Panc1 (cell line): ENCODE results near the gene GNAQ. TPM values are rescaled to one million over a fixed set of nuclear protein-coding genes. Genes with fewer than 3 reads are reported as not detected.

Experiments used
- ATAC-seq: fragments of 200-7000 bp; cut with Tn5 transposase; 2 replicates; pipeline ENCODE4 v1.9.1; 2020; ENCODE audit warnings: mild to moderate bottlenecking, moderate library complexity
- BruUV-seq: library from RNA; stranded (reverse); fragments of 400-500 nt; replicated peaks from 2 replicates; lab custom pipeline; 2021; lab: Mats Ljungman, UMichigan
- CTCF ChIA-PET: fragments of 300-600 bp; sonication (Branson Sonifier 250); formaldehyde crosslinking; loops from one replicate; lab custom pipeline; 2022; ENCODE audit warnings: antibody characterized with exemption; lab: Charles Lee
- POLR2A ChIA-PET: fragments of 300-600 bp; sonication (Branson Sonifier 250); formaldehyde crosslinking; loops from one replicate; lab custom pipeline; 2022; ENCODE audit warnings: antibody characterized with exemption; lab: Charles Lee
- DNase-seq: peaks from one replicate; pipeline ENCODE4 v3.0.0-alpha.2; 2010; ENCODE audit warnings: low read depth, low spot score
- H3K27ac ChIP-seq: 2 replicates; pipeline ENCODE4 v1.5.1; 2011; ENCODE audit warnings: mild to moderate bottlenecking, low read length, inconsistent platforms
- H3K27me3 ChIP-seq: fragments of 200-500 bp; sonication (Bioruptor generic); 2 replicates; pipeline ENCODE4 v1.6.0; 2014; ENCODE audit warnings: low read length, inconsistent platforms; ENCODE audit not compliant: control insufficient read depth, insufficient read depth
- H3K36me3 ChIP-seq: fragments of 200-500 bp; sonication (Bioruptor generic); 2 replicates; pipeline ENCODE4 v1.5.1; 2014; ENCODE audit warnings: inconsistent platforms, mild to moderate bottlenecking, low read length, moderate library complexity; ENCODE audit not compliant: control insufficient read depth, insufficient read depth
- H3K4me1 ChIP-seq: 2 replicates; pipeline ENCODE4 v1.5.1; 2011; ENCODE audit warnings: inconsistent platforms, mild to moderate bottlenecking, low read length, moderate library complexity; ENCODE audit not compliant: control insufficient read depth, insufficient read depth
- H3K4me3 ChIP-seq, 2 experiments: 2 replicates each; pipeline ENCODE4 v1.5.1; 2011 to 2012; ENCODE audit warnings: low read depth in 2 of 2, low read length in 2 of 2, mild to moderate bottlenecking in 2 of 2, inconsistent platforms in 1 of 2, moderate library complexity in 1 of 2
- H3K9me3 ChIP-seq: fragments of 200-500 bp; sonication (Bioruptor generic); 2 replicates; pipeline ENCODE4 v1.5.1; 2014; ENCODE audit warnings: low read depth, mild to moderate bottlenecking, inconsistent platforms, low read length, moderate library complexity; ENCODE audit not compliant: control insufficient read depth, insufficient read depth
- POLR2AphosphoS5 ChIP-seq: IDR thresholded peaks from 2 replicates; pipeline ENCODE4 v1.6.1; 2012; ENCODE audit warnings: mild to moderate bottlenecking, low read depth, low read length, moderate library complexity
- REST ChIP-seq, 2 experiments: IDR thresholded peaks; 2 replicates each; pipeline ENCODE4 v1.6.1; 2011 to 2012; ENCODE audit warnings: low read depth in 2 of 2, control low read depth in 1 of 2, low read length in 1 of 2, mild to moderate bottlenecking in 1 of 2, moderate library complexity in 1 of 2; ENCODE audit not compliant: insufficient read depth in 1 of 2
- SIN3A ChIP-seq: IDR thresholded peaks from 2 replicates; pipeline ENCODE4 v1.6.1; 2012; ENCODE audit warnings: low read depth, mild to moderate bottlenecking, low read length, moderate library complexity, borderline replicate concordance; ENCODE audit not compliant: insufficient read depth
- TCF7L2 ChIP-seq: IDR thresholded peaks from 2 replicates; pipeline ENCODE4 v1.6.1; 2011; ENCODE audit warnings: mild to moderate bottlenecking, low read depth, low read length, inconsistent platforms
- in situ Hi-C: cut with HindIII; loops from 2 replicates; pipeline ENCODE4 v1.10.0; 2016; ENCODE audit warnings: low sequenced_read_pairs, low pct_unique_long_range_greater_than_20kb
- intact Hi-C: fragments of 100-400 bp; cut with micrococcal nuclease; formaldehyde crosslinking; loops from one replicate; pipeline ENCODE4 v1.10.0; 2022; ENCODE audit not compliant: unreplicated experiment
- total RNA-seq: library from RNA; stranded (reverse); gene quantifications from one replicate; pipeline ENCODE4 v1.2.1, GENCODE V29; 2021; ENCODE audit not compliant: unreplicated experiment
- TF ChIP-seq, protein P1 (sequence below): fragments of 450-650 bp; IDR thresholded peaks from 2 replicates; pipeline ENCODE4 v1.5.1; 2017; ENCODE audit warnings: mild to moderate bottlenecking

Gene GNAQ
- total RNA-seq, 1 experiment from 2014 or later: 34.5 TPM

- DNase-seq (no peak), ATAC-seq (no peak)
- Histone ChIP-seq H3K27me3 (no peaks in the 10 kb centered on the region), H3K9me3 (no peaks in the 10 kb centered on the region), H3K4me3 (no peak overlapping the region), H3K27ac (no peak overlapping the region), H3K4me1 (no peaks in the 10 kb centered on the region; the same call in 1 of the 2 replicates), H3K36me3 (no peaks in the 10 kb centered on the region)
- ChIA-PET POLR2A (no interaction called here), CTCF (no interaction called here)
- in situ Hi-C loops: no loop called here
- BruUV-seq: no TSS peak
- intact Hi-C loops: no loop called here
- TF ChIP-seq, protein P1, sequence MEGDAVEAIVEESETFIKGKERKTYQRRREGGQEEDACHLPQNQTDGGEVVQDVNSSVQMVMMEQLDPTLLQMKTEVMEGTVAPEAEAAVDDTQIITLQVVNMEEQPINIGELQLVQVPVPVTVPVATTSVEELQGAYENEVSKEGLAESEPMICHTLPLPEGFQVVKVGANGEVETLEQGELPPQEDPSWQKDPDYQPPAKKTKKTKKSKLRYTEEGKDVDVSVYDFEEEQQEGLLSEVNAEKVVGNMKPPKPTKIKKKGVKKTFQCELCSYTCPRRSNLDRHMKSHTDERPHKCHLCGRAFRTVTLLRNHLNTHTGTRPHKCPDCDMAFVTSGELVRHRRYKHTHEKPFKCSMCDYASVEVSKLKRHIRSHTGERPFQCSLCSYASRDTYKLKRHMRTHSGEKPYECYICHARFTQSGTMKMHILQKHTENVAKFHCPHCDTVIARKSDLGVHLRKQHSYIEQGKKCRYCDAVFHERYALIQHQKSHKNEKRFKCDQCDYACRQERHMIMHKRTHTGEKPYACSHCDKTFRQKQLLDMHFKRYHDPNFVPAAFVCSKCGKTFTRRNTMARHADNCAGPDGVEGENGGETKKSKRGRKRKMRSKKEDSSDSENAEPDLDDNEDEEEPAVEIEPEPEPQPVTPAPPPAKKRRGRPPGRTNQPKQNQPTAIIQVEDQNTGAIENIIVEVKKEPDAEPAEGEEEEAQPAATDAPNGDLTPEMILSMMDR: no peak
- TF ChIP-seq REST (IDR thresholded peaks at IDR 0.05; ENCODE audit: insufficient read depth in 1 of 2, low read depth in 2 of 2, low read length in 1 of 2) (no peak), POLR2AphosphoS5 (no peak), TCF7L2 (no peak), SIN3A (no peak)
These were observed 71.8 kb downstream of the GNAQ start for GRCh38 chr9:77959803-77960202.

DNA sequence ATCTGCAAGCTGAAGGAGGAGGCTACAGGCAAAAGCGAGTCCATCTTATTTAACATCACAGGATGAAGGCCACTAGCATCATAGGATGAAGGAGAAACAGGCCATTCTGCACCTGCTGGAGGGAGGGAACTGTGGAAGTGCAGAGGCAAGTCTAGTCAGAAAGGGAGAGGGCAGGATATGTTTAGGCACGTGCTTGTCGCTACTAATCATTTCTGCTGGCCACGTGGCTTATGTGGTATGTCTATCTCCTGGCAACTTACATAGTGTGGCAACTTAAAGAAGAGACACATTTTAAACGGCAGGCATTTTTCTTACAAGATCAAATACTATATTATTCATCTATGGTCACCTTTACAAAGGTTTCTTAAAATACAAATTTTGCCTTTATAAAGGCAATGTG is 74.0 kb downstream of the GNAQ start:
- Histone ChIP-seq H3K27me3 (no peaks in the 10 kb centered on the region), H3K27ac (no peak overlapping the region), H3K4me3 (no peak overlapping the region), H3K4me1 (peaks cover 6% of the 10 kb centered on the region; the same call in 1 of the 2 replicates), H3K9me3 (no peaks in the 10 kb centered on the region), H3K36me3 (no peaks in the 10 kb centered on the region)
- no peak for DNase-seq
- in situ Hi-C loops: no loop called here
- TF ChIP-seq TCF7L2: no peak
- TF ChIP-seq SIN3A: no peak
- TF ChIP-seq, protein P1: no peak
- TF ChIP-seq REST (IDR thresholded peaks at IDR 0.05; ENCODE audit: insufficient read depth in 1 of 2, low read depth in 2 of 2, low read length in 1 of 2): no peak
- no peak for TF ChIP-seq POLR2AphosphoS5
- no TSS peak for BruUV-seq
- CTCF ChIA-PET: no interaction called here
- intact Hi-C loops: no loop called here
- ATAC-seq: no peak
- POLR2A ChIA-PET: no interaction called here
